ENCODE data around the gene S100B. TPM values are rescaled to one million over a fixed set of nuclear protein-coding genes. Genes with fewer than 3 reads are reported as not detected.
A peak's percentile ranks its signal among the peaks of the same experiment; 100 is the strongest.

S100B gene
- total and polyA plus RNA-seq, 2 donors (not counting 1 experiment from before 2014, with no cell fraction given) = 0.24 TPM; not detected in 1

GRCh38 chr21:46559291-46559983, 45.4 kb downstream of the S100B start:
- peak overlapping the region; percentile 56 for H3K4me2 ChIP-seq (replicated peaks; ENCODE audit: low read depth, low read length, poor library complexity, severe bottlenecking)
- H3K27me3 ChIP-seq (replicated peaks in 1 of 4; ENCODE audit: control extremely low read depth in 1 of 4, control insufficient read depth in 3 of 4, insufficient read depth in 4 of 4, low read length in 3 of 4) = no peaks in the 10 kb centered on the region
- H3K27ac ChIP-seq (ENCODE audit: low read length in 2 of 2) = peak overlapping the region; percentile 65 to 74
- no peaks in the 10 kb centered on the region for H3K9me3 ChIP-seq (ENCODE audit: control extremely low read depth in 1 of 3, control insufficient read depth in 2 of 3, insufficient read depth in 1 of 3, low read length in 2 of 3)
- H3K4me3 Mint-ChIP-seq = peak overlapping the region; percentile 75
- H3K4me1 ChIP-seq (ENCODE audit: control insufficient read depth in 2 of 2, insufficient read depth in 2 of 2, low read length in 2 of 2) = peaks cover 13 to 28% of the 10 kb centered on the region in 2 donors
- no peaks in the 10 kb centered on the region for H3K79me2 ChIP-seq (ENCODE audit: control insufficient read depth, insufficient read depth, low read length)
- no peak for TF ChIP-seq EZH2 (IDR thresholded peaks at IDR 0.05; ENCODE audit: borderline replicate concordance, insufficient read depth, low read depth, low read length, poor library complexity, severe bottlenecking)
- no peak for TF ChIP-seq CTCF (IDR thresholded peaks at IDR 0.05)
- H3K9me3 Mint-ChIP-seq (ENCODE audit: insufficient read depth) = no peaks in the 10 kb centered on the region
- 72% methylated on average over 13 of the region's 16 CpGs for WGBS (ENCODE audit: insufficient coverage)
- intact Hi-C loops (cut with micrococcal nuclease) = no loop called here
- peaks cover 0 to 40% of the 10 kb centered on the region in 2 experiments for H3K36me3 ChIP-seq (replicated peaks in 1 of 2; ENCODE audit: control extremely low read depth in 1 of 2, control insufficient read depth in 1 of 2, extremely low read depth in 1 of 2, insufficient read depth in 2 of 2, low read length in 1 of 2)
- peak; percentile 59 for ATAC-seq (ENCODE audit: low read depth)
- no peaks in the 10 kb centered on the region for H4K20me1 ChIP-seq (ENCODE audit: control insufficient read depth, insufficient read depth, low read length, poor library complexity, severe bottlenecking)
- H3K9ac ChIP-seq (ENCODE audit: low read length) = peak overlapping the region; percentile 35
- CTCF ChIA-PET = interaction anchor here (0.6 kb wide), 1 partner anchor 407 kb away, joined by 3 read pairs; no protein-coding TSS in a partner anchor
- H3K4me3 ChIP-seq (ENCODE audit: control extremely low read depth in 1 of 5, extremely low read depth in 1 of 5, insufficient read depth in 1 of 5, low read depth in 2 of 5, low read length in 4 of 5) = peak overlapping the region in 1 of 5 experiments; percentile 12
- H3K27me3 Mint-ChIP-seq = no peaks in the 10 kb centered on the region
- POLR2A ChIA-PET = interaction anchor here (0.6 to 0.7 kb wide), 3 partner anchors 12 to 77 kb away, joined by 4 to 8 read pairs (median 4); no protein-coding TSS in a partner anchor
- H3K4me1 Mint-ChIP-seq = peaks cover 22% of the 10 kb centered on the region
- DNase-seq = peak; percentile 51
- peak overlapping the region; percentile 46 for H2AFZ ChIP-seq (ENCODE audit: insufficient read depth, low read depth, low read length, poor library complexity, severe bottlenecking)
- peak overlapping the region; percentile 94 for H3K27ac Mint-ChIP-seq

GRCh38 chr21:46557919-46558392, 46.9 kb downstream of the S100B start:
- ATAC-seq (ENCODE audit: low read depth) = no peak
- H3K4me1 ChIP-seq (ENCODE audit: control insufficient read depth in 2 of 2, insufficient read depth in 2 of 2, low read length in 2 of 2) = peaks cover 13 to 30% of the 10 kb centered on the region in 2 donors
- no peaks in the 10 kb centered on the region for H4K20me1 ChIP-seq (ENCODE audit: control insufficient read depth, insufficient read depth, low read length, poor library complexity, severe bottlenecking)
- H3K4me3 Mint-ChIP-seq = no peak overlapping the region
- H3K36me3 ChIP-seq (replicated peaks in 1 of 2; ENCODE audit: control extremely low read depth in 1 of 2, control insufficient read depth in 1 of 2, extremely low read depth in 1 of 2, insufficient read depth in 2 of 2, low read length in 1 of 2) = peaks cover 0 to 31% of the 10 kb centered on the region in 2 experiments
- over 99% methylated on average over 23 of the region's 26 CpGs for WGBS (ENCODE audit: insufficient coverage)
- H3K4me1 Mint-ChIP-seq = peaks cover 22% of the 10 kb centered on the region
- CTCF ChIA-PET = no interaction called here
- H3K27ac Mint-ChIP-seq = no peak overlapping the region
- H3K27me3 Mint-ChIP-seq = no peaks in the 10 kb centered on the region
- intact Hi-C loops (cut with micrococcal nuclease) = no loop called here
- H3K9me3 Mint-ChIP-seq (ENCODE audit: insufficient read depth) = no peaks in the 10 kb centered on the region
- no peaks in the 10 kb centered on the region for H3K9me3 ChIP-seq (ENCODE audit: control extremely low read depth in 1 of 3, control insufficient read depth in 2 of 3, insufficient read depth in 1 of 3, low read length in 2 of 3)
- no peak overlapping the region for H3K9ac ChIP-seq (ENCODE audit: low read length)
- POLR2A ChIA-PET = no interaction called here
- H3K27ac ChIP-seq (ENCODE audit: low read length in 2 of 2) = no peak overlapping the region
- no peak overlapping the region for H3K4me2 ChIP-seq (replicated peaks; ENCODE audit: low read depth, low read length, poor library complexity, severe bottlenecking)
- TF ChIP-seq EZH2 (IDR thresholded peaks at IDR 0.05; ENCODE audit: borderline replicate concordance, insufficient read depth, low read depth, low read length, poor library complexity, severe bottlenecking) = no peak
- no peak for TF ChIP-seq CTCF (IDR thresholded peaks at IDR 0.05)
- no peaks in the 10 kb centered on the region for H3K79me2 ChIP-seq (ENCODE audit: control insufficient read depth, insufficient read depth, low read length)
- no peak for DNase-seq
- no peak overlapping the region for H3K4me3 ChIP-seq (ENCODE audit: control extremely low read depth in 1 of 5, extremely low read depth in 1 of 5, insufficient read depth in 1 of 5, low read depth in 2 of 5, low read length in 4 of 5)
- no peaks in the 10 kb centered on the region for H3K27me3 ChIP-seq (replicated peaks in 1 of 4; ENCODE audit: control extremely low read depth in 1 of 4, control insufficient read depth in 3 of 4, insufficient read depth in 4 of 4, low read length in 3 of 4)
- H2AFZ ChIP-seq (ENCODE audit: insufficient read depth, low read depth, low read length, poor library complexity, severe bottlenecking) = no peak overlapping the region

Measured in B cell (primary cell).